GM18526 (cell line): ENCODE measurements around the gene SLC18A3.

Source experiments
- POLR2A ChIP-seq: IDR thresholded peaks from 3 replicates; pipeline ENCODE4 v1.6.1; 2011; ENCODE audit not compliant: insufficient read length; ENCODE audit errors: extremely low read depth

Gene SLC18A3

DNA sequence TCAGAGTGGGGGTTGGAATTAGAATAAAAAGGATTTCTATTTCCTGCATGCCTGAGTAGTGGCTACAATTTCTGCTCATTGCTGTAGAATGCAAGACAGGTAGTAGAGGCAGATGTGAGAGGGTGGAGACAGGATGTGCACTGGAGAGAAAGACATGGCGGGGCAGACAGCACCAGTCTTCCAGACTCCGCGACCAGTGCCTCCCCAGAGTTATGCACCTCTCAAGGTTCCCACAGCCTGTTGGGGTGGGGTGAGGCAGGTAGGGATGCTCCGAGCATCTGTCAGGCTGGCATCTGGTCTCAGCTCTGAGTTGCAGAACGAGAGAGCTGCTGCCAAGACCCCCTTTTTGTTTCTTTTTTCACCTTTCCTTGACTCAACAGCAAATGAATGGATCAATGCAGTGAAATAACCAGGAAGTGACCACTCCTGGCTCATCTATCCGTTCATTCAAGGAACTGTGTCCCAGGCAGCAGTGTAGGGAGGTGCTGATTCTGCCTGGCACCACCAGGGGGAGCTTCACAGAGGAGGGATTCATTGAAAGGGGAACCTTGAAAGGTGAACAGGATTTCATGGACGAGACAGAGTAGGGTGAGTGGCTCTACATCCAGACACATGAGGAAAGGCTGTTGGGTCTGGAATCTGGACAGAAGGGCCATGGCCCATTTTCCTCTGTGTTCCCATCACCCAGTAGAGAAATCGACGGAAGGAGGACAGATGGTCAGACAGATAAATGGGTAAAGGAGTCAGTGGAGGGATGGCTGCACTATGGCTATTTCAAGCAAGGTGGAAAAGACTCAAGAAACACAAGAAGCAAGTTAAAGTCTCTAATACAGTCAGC lies 17.2 kb upstream of the SLC18A3 start:
- TF ChIP-seq POLR2A, result no peak

DNA sequence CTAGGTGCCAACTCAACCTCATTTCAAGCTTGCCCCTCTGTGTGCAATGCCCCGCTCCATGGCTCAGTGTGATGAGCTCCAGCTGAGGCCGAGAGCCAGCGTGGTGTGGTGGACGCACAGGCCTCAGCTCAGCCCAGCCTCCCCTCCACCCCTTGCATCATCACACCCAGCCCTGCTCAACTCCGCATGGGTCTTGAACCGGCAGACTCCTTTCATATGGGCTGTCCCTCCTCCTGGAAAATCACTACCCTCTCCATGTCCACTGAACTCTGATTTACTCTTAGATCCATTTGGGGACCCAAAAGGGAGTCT lies 16.6 kb upstream of the SLC18A3 start:
- no peak for TF ChIP-seq POLR2A

DNA sequence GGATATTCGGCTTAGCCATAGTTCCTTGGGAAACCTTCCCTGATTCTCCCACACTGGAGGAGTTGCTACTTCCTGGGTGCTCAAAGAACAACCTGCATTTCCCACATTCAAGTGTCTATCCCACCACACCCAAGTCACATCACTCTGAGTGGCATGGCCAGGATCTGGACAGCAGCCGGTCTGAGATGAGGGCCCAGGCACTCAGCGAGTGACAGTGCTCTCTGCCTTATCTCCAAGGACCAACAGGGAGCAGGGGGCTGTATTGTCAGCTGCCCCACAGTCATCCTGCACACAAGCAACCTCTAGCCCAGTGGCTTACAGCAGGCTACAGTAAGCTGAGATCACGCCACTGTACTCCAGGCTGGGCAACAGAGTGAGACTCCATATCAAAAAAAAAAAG lies 16.1 kb upstream of the SLC18A3 start:
- no peak for TF ChIP-seq POLR2A

DNA sequence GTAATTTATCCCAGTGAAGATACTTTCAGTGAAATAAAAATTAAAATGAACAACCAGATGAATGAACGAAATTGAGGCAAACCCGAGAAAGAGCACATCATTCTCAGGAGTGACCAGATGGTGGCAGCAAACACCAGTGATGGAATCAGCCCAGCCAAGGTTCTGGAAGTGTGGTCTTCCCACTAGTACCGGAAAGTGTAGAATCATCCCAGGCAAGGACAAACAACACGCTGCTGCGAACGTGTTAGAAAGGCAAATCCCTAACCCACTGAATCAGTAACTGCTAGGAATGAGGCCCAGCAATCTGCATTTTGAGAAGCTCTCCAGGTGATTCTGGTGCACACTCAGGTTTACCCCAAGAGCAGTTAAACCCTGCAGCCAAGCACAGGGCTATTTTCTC lies 15.5 kb upstream of the SLC18A3 start:
- TF ChIP-seq POLR2A, result no peak

DNA sequence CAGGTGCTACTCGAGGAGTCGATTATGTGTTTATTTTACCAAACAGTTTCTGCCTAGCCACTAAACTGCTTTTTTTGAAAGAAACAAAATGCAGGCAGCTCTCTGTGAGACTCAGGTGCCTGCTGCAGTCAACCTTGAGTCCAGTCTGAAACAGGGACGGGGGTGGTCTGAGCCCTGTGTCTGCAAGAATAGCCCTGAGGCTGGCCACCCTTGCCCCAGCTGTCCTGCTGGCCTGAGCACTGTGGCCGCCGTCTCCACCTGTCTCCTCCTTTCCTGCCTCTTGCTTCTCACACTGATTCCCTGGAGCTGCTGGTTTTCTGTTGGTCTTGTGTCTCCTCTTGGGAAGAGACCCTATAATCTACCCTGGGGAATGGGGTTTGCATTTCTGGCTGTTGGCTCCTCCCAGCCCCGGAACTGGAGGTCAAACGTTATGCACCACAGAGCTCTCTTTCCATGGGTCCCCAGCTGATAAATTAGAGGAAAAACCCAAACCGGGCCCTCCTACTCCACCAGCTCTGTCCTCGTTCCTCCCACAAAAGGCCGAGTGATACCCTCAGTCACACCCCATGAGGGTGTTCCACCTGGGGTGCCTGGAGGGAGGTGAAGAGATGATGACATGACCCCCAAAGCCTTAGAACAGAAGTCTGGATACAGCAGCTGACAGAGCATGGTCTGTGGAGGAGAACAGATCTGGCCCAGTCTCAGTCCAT lies 15.0 kb upstream of the SLC18A3 start:
- no peak for TF ChIP-seq POLR2A

DNA sequence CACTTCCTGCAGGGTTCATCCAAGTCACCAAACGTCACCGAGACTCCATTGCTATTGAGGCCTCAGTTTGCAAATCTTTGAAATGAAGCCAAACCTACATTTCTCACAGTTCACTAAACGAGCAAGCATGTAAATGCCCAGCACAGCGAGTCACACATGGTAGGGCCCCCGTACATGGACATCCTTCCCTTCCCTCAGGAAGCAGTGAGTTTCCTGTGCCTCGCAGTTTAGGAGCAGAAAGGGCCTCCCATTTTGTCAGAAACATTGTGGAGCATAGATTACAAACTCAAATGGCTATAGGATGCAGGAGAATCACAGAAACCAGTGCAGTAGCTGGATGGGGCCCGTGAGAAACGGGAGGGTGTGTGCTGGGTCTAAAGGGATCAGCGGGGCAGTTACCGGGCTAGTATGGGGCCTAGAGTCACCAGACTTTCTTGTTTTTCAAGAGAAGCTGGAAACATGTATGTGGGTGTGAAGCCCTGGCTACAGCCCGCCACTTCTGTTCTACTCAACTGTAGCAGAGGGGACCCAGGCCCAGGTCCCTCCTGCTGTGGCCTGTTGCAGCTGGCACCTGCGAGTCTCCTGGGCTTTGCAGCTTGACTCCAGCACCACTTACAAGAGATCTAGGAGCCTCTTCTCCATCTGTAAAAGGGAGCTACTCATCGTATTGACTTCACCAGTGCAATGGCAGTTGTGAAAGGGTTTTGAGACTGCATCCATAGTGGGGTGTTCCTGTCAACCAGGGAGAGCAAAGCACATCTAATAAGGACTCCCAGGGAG lies 14.2 kb upstream of the SLC18A3 start:
- no peak for TF ChIP-seq POLR2A

DNA sequence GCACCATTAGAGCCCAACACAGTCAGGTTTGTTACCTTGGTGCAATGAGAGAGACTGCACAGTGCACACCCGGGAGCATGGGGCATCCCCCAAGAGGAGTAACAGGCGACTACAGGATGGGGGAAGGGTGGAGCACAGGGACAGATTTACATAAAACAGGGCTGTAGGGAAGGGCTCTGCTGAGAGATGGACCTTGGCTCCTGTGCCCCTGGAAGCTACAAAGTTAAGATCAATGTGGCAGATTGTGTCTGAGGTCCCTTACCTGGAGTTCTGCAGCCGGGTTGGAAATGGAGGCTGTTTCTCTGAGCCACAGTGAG lies 13.7 kb upstream of the SLC18A3 start:
- TF ChIP-seq POLR2A, result no peak

DNA sequence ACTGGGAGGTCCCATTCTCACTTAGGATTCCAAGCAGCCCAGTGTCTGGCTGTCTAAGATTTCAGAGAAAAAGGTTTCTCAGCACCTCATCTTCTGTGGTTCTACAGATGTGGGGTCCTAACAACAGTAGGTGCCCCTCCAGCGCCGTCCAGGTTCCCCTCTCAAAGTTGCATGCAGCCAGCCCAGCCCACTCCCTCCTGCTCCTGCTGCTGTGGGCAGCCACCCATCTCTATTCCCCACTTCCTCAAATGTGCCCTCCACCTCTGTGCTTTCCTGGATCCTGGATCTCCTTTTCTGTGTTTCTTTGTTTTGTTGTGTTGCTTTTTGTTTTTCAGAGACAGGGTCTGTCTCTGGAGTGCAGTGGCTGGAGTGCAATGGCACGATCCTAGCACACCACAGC lies 13.3 kb upstream of the SLC18A3 start:
- no peak for TF ChIP-seq POLR2A

DNA sequence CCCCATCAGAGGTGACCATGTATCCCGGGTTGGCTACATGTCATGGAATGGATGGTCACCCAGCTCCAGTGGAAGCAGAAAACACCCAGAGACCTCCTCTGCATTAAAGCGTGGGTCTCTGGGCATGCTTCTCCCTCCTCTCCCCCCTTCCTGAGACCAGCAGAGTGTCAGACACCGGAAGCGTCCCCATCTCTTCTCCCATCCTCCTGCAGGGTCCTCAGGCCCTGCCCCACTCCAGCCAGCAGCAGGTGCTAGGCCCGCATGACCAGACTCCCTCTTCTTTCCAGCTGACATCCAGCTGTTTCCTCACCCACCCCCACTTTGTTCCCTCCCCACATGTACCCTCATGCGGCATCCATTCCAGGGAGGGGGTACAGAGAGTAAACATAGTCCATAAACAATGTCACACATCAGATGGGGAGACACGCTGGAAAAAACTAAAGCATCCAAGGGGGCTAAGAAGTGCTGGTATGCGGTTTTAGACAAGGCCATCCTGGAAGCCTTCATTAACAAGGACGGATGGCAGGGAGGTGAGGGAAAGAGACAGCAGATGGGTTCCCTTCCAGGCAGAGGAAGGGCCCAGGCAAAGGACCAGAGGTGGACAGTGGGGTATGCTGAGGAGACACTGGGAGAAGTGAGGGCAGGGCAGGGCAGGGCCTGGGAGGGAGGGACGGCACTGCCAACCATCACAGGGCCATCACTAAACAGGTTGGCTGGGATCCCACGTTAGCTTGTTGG lies 12.5 kb upstream of the SLC18A3 start:
- TF ChIP-seq POLR2A, result no peak

DNA sequence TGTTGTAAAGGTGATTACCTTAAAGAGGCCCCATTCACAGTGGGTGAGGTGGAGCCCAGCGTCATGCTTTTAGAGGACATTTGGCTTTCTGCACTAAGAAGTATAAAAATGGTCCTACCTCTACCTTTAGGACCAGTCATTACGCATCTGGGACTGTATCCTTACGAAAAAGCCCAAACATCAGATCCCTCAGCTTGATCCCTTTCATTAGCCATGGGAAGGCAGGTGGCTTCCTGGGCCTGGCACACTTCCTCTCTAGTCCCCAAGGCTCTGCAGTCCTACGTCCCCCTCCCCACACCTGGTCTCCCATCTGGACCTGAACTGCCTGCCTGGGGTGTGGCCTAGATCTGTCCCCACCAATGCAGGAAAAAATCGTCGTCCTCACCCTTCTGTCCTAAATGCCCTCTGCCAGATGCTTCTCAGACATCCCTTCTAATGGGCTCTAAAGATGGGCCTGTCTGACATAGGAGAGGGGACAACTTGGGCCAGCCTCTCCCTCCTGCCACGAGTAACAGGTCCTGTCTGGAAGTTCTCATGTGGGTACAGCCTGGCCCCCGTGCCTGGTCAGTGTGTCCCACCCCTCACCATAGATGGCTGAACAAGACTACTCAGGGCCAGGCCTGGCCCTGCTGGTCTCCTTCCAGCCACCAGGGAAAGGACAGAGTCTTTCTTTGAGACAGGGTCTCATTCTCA lies 11.8 kb upstream of the SLC18A3 start:
- TF ChIP-seq POLR2A, result no peak

DNA sequence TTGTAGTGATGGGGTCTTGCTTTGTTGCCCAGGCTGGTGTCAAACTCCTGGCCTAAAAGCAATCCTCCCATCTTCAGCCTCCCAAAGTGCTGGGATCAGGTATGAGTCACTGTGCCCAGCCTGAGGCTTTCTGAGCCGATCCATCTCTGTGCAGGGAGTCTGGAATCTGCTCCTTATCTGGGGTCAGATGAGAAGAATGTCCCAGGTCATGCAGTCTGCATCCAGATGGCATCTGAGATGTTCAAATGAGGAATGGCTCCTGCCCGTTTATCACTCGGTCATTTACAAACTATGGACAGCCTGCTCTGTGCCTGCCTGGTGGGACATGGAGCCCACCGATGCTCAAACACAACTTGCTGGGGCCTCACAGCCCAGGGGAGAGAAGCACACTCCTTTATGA lies 11.1 kb upstream of the SLC18A3 start:
- TF ChIP-seq POLR2A, result no peak

DNA sequence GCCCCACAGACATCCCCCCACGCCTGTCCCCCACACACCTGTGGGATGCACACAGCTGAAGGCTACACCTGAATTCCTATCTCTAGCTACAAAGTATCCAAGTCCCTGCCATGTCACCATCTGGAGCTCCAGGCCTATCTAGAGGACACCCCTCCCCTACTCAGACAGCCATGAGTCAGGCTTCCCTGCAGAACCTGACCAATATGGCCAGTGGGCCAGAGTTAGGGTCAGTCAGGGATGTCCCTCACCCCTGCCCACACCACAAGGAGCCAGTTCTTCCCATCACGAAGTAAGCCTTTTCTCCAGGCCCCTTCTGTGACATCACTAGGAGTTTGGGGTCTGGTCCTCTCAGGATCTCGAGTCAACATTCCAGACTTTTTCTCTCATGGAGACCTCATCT lies 10.6 kb upstream of the SLC18A3 start:
- no peak for TF ChIP-seq POLR2A

DNA sequence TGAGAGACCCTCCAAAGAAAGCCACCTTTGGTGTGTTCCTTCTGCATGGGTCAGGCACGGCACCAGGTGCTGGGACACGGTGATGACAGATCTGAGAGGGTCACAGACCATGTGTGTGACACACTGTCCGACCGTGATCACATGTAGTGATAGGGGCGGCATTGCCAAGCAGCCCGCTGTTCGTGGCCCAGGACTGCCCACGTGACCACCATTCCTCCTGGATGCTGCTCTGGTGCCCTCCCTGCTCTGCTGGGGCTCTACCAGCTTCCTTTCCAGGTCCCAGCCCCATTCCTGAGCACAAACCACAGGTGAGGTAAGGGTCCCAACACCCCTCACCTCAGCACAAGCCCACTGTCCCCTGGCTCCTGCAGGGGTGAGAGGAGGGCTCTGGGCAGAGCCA lies 10.1 kb upstream of the SLC18A3 start:
- TF ChIP-seq POLR2A, result no peak

DNA sequence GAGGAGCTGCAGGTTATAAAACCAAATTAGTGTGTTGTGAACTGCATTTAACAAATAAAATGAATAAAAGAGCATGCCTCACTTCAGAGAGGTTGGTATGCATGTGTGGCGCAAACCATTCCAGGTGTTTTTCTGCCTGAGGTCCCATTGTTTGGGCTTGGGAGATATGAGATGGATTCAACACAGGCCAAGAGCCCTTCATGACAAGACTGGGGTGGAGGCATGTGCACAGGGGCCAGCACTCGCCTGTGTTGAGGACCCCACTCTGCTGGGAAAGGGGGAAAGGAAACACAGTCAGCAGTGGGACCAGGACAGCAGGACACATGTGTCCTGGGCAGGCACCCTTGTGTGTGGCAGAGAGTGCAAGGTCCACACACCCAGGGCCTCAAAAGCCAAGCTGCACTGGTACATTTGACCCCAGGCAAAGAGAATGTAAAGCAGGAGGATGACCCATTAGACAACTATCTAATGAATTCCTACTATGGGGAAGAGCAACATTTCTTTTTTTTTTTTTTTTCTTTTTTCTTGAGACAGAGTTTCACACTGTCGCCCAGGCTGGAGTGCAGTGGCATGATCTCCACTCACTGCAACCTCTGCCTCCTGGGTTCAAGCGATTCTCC lies 9.2 kb upstream of the SLC18A3 start:
- TF ChIP-seq POLR2A, result no peak

DNA sequence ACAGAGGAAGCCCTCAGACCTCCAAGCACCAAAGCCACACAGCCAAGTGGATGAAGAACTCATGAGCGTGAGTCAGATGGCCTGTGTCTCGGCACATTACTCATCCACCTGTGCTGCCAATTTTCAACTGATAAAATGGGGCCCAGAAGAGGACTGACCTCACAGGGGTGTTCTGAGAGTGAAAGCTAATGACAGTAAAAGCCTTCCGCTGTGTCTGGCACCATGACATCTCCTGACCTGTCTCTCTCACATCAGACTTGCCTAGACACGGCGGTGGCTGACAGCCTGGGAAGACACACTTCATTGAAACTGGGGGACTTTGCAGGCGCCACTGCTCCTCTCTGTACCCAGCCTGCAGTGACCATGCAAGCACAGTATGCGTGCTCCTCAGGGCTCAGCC lies 8.3 kb upstream of the SLC18A3 start:
- no peak for TF ChIP-seq POLR2A

DNA sequence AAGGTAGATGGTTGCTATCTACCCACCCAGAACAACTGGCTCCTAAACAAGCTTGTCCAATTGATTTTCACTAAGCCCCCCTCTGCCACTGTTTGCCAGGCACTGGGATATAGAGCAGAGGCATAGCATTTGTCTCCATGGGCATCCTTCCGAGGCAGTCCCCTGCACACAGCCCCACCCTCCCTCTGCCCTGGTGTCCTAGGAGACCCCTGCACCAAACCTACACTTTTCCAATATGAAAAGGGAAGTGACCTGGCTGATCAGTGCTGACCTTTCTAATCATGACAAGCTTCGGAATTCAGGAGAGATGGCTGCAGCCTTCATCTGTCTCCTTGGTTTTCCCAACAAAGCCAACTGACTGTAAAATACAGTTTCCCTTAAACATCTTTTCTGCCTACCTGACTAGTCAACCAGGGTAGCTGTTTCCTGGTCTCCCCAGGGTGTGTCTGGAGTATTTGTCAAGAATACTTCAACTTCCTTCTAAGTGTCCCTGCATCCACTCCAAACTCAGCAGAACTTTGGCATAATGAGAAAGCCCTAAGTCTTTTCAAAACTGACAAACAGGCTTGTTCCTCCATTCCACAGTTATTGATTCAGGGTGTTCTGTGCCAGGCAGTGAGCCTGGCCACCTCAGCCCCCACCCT lies 7.6 kb upstream of the SLC18A3 start:
- no peak for TF ChIP-seq POLR2A
